Suprapubic skin (tissue), 4 donors: ENCODE data around the gene ANKRD28. TPM values are rescaled to one million over a fixed set of nuclear protein-coding genes. Genes with fewer than 3 reads are reported as not detected.

Experiments used
- DNase-seq, 2 donors: peaks; one replicate each; pipeline ENCODE4 v3.0.0-alpha.2; 2019; ENCODE audit warnings: low spot score in 2 of 2
- H3K27ac ChIP-seq: fragments of 200-600 bp; sonication (generic); one replicate; pipeline ENCODE4 v1.5.1; 2019
- H3K27me3 ChIP-seq: fragments of 200-600 bp; sonication (generic); one replicate; pipeline ENCODE4 v1.5.1; 2019
- H3K36me3 ChIP-seq: fragments of 200-600 bp; sonication (generic); one replicate; pipeline ENCODE4 v1.5.1; 2019
- H3K4me1 ChIP-seq: fragments of 200-600 bp; sonication (generic); one replicate; pipeline ENCODE4 v1.5.1; 2019
- H3K4me3 ChIP-seq: fragments of 200-600 bp; sonication (generic); one replicate; pipeline ENCODE4 v1.5.1; 2019; ENCODE audit warnings: mild to moderate bottlenecking
- H3K9me3 ChIP-seq: fragments of 200-600 bp; sonication (generic); one replicate; pipeline ENCODE4 v1.5.1; 2019
- CTCF ChIP-seq, 2 donors: fragments of 200-600 bp in 1 of 2; fragments of 450-650 bp in 1 of 2; sonication (generic) in 1 of 2; IDR thresholded peaks; one replicate each; pipeline ENCODE4 v1.5.1; 2016 to 2019; ENCODE audit warnings: antibody characterized with exemption in 2 of 2, mild to moderate bottlenecking in 1 of 2, moderate library complexity in 1 of 2
- EP300 ChIP-seq: sonication (generic); formaldehyde crosslinking; IDR thresholded peaks from one replicate; pipeline ENCODE4 v1.6.1; 2017; ENCODE audit warnings: antibody characterized with exemption
- POLR2A ChIP-seq, 2 donors: fragments of 450-650 bp; IDR thresholded peaks; one replicate each; pipeline ENCODE4 v1.6.1; 2017; ENCODE audit warnings: antibody characterized with exemption in 2 of 2, mild to moderate bottlenecking in 2 of 2, moderate library complexity in 2 of 2
- POLR2AphosphoS5 ChIP-seq, 3 donors: sonication (generic); formaldehyde crosslinking; IDR thresholded peaks; one replicate each; pipeline ENCODE4 v1.6.1; 2017; ENCODE audit warnings: antibody characterized with exemption in 3 of 3
- WGBS: methylation state at CpG from one replicate; pipeline ENCODE4 v1.1.5; 2018; 5-methylcytosine and 5-hydroxymethylcytosine counted together
- total RNA-seq, 4 donors: library from RNA; depleted of rRNA; stranded (reverse); fragments of >200 nt; gene quantifications; one replicate each; pipeline ENCODE4 v1.1.0, GENCODE V29; 2016

Gene ANKRD28
- total RNA-seq, 4 donors from 2014 or later, result 24.4 to 62.3 (median 48.3) TPM

- Histone ChIP-seq H3K4me1 (peaks cover 12% of the 10 kb centered on the region), H3K4me3 (no peak overlapping the region), H3K27me3 (no peaks in the 10 kb centered on the region), H3K9me3 (no peaks in the 10 kb centered on the region), H3K27ac (no peak overlapping the region), H3K36me3 (no peaks in the 10 kb centered on the region)
- WGBS, result 58% methylated on average over 2 of the region's 2 CpGs
- no peak for DNase-seq
- no peak for TF ChIP-seq POLR2A (IDR thresholded peaks at IDR 0.05)
- no peak for TF ChIP-seq CTCF (IDR thresholded peaks at IDR 0.05)
- no peak for TF ChIP-seq EP300
Measured at GRCh38 chr3:15803921-15804320, 6.1 kb upstream of the ANKRD28 start.

- Histone ChIP-seq H3K9me3 (no peaks in the 10 kb centered on the region), H3K27ac (no peak overlapping the region), H3K4me1 (peaks cover 36% of the 10 kb centered on the region), H3K27me3 (no peaks in the 10 kb centered on the region), H3K36me3 (no peaks in the 10 kb centered on the region), H3K4me3 (no peak overlapping the region)
- 86% methylated on average over 3 of the region's 3 CpGs for WGBS
- no peak for DNase-seq
- TF ChIP-seq POLR2AphosphoS5 (IDR thresholded peaks at IDR 0.05) (no peak), EP300 (no peak), CTCF (IDR thresholded peaks at IDR 0.05) (no peak), POLR2A (IDR thresholded peaks at IDR 0.05) (no peak)
Measured at GRCh38 chr3:15801298-15801697, 3.5 kb upstream of the ANKRD28 start.

- no peaks in the 10 kb centered on the region for H3K36me3 ChIP-seq
- H3K4me3 ChIP-seq, result no peak overlapping the region
- DNase-seq, result no peak
- no peaks in the 10 kb centered on the region for H3K27me3 ChIP-seq
- peaks cover 41% of the 10 kb centered on the region for H3K4me1 ChIP-seq
- H3K9me3 ChIP-seq, result no peaks in the 10 kb centered on the region
- TF ChIP-seq POLR2A (IDR thresholded peaks at IDR 0.05) (no peak), POLR2AphosphoS5 (IDR thresholded peaks at IDR 0.05) (no peak), CTCF (IDR thresholded peaks at IDR 0.05) (no peak), EP300 (no peak)
- H3K27ac ChIP-seq, result no peak overlapping the region
Measured at GRCh38 chr3:15800780-15801179, 3.0 kb upstream of the ANKRD28 start.

GRCh38 chr3:15800327-15800726 is 2.5 kb upstream of the ANKRD28 start:
- H3K4me1 ChIP-seq, result peaks cover 39% of the 10 kb centered on the region
- no peak overlapping the region for H3K4me3 ChIP-seq
- H3K36me3 ChIP-seq, result no peaks in the 10 kb centered on the region
- peak overlapping the region; percentile 44 for H3K27ac ChIP-seq
- no peaks in the 10 kb centered on the region for H3K27me3 ChIP-seq
- TF ChIP-seq POLR2AphosphoS5 (IDR thresholded peaks at IDR 0.05) (no peak), EP300 (no peak), POLR2A (IDR thresholded peaks at IDR 0.05) (no peak), CTCF (IDR thresholded peaks at IDR 0.05) (no peak)
- DNase-seq, result no peak
- H3K9me3 ChIP-seq, result no peaks in the 10 kb centered on the region

- no peaks in the 10 kb centered on the region for H3K27me3 ChIP-seq
- no peaks in the 10 kb centered on the region for H3K36me3 ChIP-seq
- H3K27ac ChIP-seq, result peak overlapping the region; percentile 88
- WGBS, result 48% methylated on average over 2 of the region's 2 CpGs
- no peak for DNase-seq
- H3K4me3 ChIP-seq, result peak overlapping the region; percentile 51
- H3K9me3 ChIP-seq, result no peaks in the 10 kb centered on the region
- peaks cover 39% of the 10 kb centered on the region for H3K4me1 ChIP-seq
- TF ChIP-seq POLR2AphosphoS5 (IDR thresholded peaks at IDR 0.05) (no peak), CTCF (IDR thresholded peaks at IDR 0.05) (no peak), EP300 (no peak), POLR2A (IDR thresholded peaks at IDR 0.05) (no peak)
Measured at GRCh38 chr3:15798533-15799245, 910 bp upstream of the ANKRD28 start.
